Measurements from ENCODE around the gene EMC1. TPM values are rescaled to one million over a fixed set of nuclear protein-coding genes. Genes with fewer than 3 reads are reported as not detected.
A peak's percentile ranks its signal among the peaks of the same experiment; 100 is the strongest.
"Not testable (repeated sequence)": the region's sequence is repeated elsewhere in the genome, so short reads cannot be mapped to it uniquely, and the experiment has no call there.

EMC1 gene
- polyA plus RNA-seq (2012; ENCODE audit: insufficient read depth, insufficient read length) = 39.5 TPM

- peak; percentile 72 for DNase-seq (ENCODE audit: low read depth, low spot score)
- peak within 1 kb of the TSS; percentile 100 for H3K4me3 ChIP-seq (ENCODE audit: low read length)
Observed at GRCh38 chr1:19251305-19252196, at the start of gene EMC1, which contains the start of gene MRTO4. EMC1 (minus strand) TSS chr1:19251524; CDS start chr1:19251509, 15 bp downstream. MRTO4 (plus strand) TSS chr1:19251805; CDS start chr1:19251836, 31 bp downstream.

- no peak overlapping the region for H3K4me3 ChIP-seq (ENCODE audit: low read length)
- no peak for DNase-seq (ENCODE audit: low read depth, low spot score)
Observed at GRCh38 chr1:19300211-19300610, 48.9 kb upstream of the EMC1 start.

DNA sequence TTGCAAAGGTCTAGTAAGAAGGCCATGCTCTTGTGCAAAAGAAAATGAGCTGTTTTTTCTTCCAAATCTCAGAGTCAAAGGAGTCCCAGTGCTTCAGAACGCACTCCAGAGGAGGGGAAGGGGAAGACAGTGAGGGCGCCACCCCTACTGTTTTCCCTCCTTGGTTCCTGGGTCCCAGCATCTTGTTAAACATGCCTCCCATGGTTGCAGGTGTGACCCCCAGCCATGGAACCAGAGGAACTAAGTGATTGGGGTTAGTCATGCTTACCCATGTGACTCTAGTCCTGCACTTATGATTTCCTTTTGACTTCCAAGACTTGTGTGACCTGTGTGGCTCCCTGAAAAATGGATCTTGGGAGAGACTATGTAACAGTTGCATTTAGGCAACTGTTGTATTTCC, 43.3 kb upstream of the EMC1 start:
- no peak overlapping the region for H3K4me3 ChIP-seq (ENCODE audit: low read length)
- no peak for DNase-seq (ENCODE audit: low read depth, low spot score)

- DNase-seq (ENCODE audit: low read depth, low spot score) = no peak
- no peak overlapping the region for H3K4me3 ChIP-seq (ENCODE audit: low read length)
Observed at GRCh38 chr1:19289244-19289643, 37.9 kb upstream of the EMC1 start.

GRCh38 chr1:19288324-19289241, 37.3 kb upstream of the EMC1 start, which contains the start of gene AKR7A3:
AKR7A3 (minus strand) TSS chr1:19288770; CDS start chr1:19288709, 61 bp downstream.
- H3K4me3 ChIP-seq (ENCODE audit: low read length); DNase-seq (ENCODE audit: low read depth, low spot score): not testable (repeated sequence)

- no peak overlapping the region for H3K4me3 ChIP-seq (ENCODE audit: low read length)
- DNase-seq (ENCODE audit: low read depth, low spot score) = no peak
Observed at GRCh38 chr1:19287436-19288185, 36.3 kb upstream of the EMC1 start.

- H3K4me3 ChIP-seq (ENCODE audit: low read length) = not testable (repeated sequence)
Observed at GRCh38 chr1:19285807-19286206, 34.5 kb upstream of the EMC1 start.

DNA sequence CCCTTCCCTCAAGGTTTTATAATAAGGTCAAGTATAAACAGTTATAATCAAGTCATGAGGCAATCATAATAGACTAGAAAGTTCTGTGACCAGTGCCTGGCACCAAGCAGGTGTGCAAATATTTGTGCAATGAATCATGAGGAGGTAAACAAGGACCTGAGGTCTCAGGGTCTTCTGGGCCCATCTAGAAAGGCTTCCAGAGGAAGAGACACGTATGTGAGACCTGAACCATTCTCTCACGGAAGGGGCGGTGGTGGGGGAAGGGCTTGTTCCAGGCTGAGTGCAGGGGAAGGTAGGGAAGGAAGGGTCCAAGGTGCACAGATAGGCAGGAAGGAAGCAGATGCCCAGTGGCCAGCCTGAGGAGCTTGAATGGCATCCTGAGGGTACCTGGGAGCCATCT, 34.0 kb upstream of the EMC1 start:
- DNase-seq (ENCODE audit: low read depth, low spot score); H3K4me3 ChIP-seq (ENCODE audit: low read length): not testable (repeated sequence)

More at GRCh38 chr1:19285807-19286206, 34.5 kb upstream of the EMC1 start:
- not testable (repeated sequence) for DNase-seq (ENCODE audit: low read depth, low spot score)

DNA sequence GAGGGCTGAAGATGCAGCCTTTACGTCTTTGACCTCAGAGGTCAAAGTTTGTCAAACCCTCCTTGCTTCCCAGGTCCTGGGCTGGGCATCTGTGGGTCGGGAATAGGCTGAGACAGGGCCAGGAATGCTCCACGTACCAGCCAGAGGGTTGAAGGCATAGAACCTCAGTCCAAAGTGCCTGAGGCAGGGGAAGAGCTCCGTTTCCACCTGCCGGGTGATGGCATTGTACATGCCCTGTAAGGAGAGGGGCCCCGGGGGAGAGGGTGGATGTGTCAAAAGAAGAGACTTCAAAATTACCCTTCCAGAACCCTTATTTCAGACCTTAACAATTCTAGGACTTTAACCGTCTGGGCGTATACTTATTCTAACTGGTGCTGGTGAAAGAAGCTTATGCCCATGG, 33.6 kb upstream of the EMC1 start:
- DNase-seq (ENCODE audit: low read depth, low spot score) = no peak
- no peak overlapping the region for H3K4me3 ChIP-seq (ENCODE audit: low read length)

- DNase-seq (ENCODE audit: low read depth, low spot score) = no peak
- H3K4me3 ChIP-seq (ENCODE audit: low read length) = no peak overlapping the region
Observed at GRCh38 chr1:19283891-19284290, 32.6 kb upstream of the EMC1 start.

- no peak overlapping the region for H3K4me3 ChIP-seq (ENCODE audit: low read length)
- DNase-seq (ENCODE audit: low read depth, low spot score) = no peak
Observed at GRCh38 chr1:19274636-19275035, 23.3 kb upstream of the EMC1 start.

DNA sequence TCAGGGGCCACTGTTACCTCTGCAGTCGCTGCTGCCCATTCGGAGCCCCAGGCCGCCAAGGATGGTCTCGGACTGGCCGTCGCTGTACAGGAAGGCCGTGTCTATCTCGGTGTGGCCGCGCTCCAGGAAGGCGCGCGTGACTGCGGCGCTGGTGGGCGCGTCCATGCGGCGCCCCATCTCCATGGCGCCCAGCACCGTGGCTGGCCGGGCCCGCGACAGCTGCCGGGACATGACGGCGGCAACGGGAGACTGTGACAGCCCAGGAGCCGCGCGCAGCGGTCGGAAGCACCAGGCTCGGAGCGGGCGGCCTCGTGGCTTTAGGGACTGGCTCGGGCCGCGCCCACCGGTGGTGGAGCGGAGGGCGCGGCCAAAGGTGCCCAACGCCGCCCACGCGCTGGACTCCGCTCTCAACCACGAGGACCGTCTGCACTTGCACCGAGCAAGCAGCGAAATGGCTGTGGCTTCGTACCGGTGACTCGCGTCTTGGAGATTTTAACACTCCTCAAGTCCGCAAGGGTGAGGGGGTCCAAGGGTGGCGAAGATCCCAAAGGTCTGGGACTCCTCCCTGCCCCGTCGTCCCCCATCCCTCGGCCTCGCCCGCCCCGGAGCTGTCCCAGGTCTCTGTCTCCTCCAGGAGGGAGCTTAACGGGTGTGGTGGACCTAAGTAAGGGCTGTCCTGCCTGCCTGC, 22.7 kb upstream of the EMC1 start:
- not testable (repeated sequence) for H3K4me3 ChIP-seq (ENCODE audit: low read length); DNase-seq (ENCODE audit: low read depth, low spot score)

GRCh38 chr1:19273106-19273843, 22.0 kb upstream of the EMC1 start:
- DNase-seq (ENCODE audit: low read depth, low spot score) = no peak
- H3K4me3 ChIP-seq (ENCODE audit: low read length) = no peak overlapping the region

- no peak for DNase-seq (ENCODE audit: low read depth, low spot score)
- H3K4me3 ChIP-seq (ENCODE audit: low read length) = no peak overlapping the region
Observed at GRCh38 chr1:19272064-19272463, 20.7 kb upstream of the EMC1 start.

DNA sequence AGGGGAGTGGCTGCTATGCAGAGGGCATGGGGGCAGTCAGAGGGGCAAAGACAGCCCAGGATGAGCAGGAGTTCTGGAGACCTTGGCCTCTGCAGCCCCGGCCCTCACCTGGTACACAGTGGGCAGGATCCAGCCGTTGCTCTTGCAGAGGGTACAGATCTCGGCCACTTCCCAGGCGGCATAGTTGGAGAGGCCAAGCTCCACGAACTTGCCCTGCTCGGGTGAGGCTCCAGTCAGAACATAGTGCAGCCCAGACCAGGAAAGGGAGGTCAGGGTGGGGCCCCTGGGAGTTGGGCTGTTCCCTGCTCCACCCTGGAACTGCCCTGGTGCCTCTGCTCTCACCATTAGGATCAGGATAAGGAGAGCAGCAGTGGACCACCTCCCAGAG, 19.0 kb upstream of the EMC1 start:
- not testable (repeated sequence) for H3K4me3 ChIP-seq (ENCODE audit: low read length); DNase-seq (ENCODE audit: low read depth, low spot score)

- not testable (repeated sequence) for DNase-seq (ENCODE audit: low read depth, low spot score); H3K4me3 ChIP-seq (ENCODE audit: low read length)
Observed at GRCh38 chr1:19269427-19270342, 18.4 kb upstream of the EMC1 start.

DNA sequence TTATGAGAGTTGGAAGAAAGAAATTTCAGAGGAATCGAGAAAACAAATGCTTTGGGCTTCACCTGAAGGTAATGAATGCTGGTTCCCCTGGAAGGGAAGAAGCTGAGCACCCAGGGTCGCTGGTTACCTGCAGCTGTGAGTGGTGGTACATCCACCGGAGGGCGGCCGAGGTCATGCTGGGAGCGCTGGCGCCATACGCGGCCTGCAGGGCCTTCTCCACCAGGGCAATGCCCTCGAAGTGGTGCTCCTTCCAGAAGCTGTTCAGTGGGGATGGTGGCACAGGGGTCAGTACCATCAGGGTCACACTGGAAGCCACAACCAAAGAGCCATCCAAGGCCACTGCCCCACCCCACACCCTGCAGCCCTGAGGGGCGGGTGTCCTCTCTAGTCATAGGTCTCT, 17.1 kb upstream of the EMC1 start:
- H3K4me3 ChIP-seq (ENCODE audit: low read length) = no peak overlapping the region
- no peak for DNase-seq (ENCODE audit: low read depth, low spot score)

All from Jurkat, Clone E6-1 (cell line).